Pulmonary artery endothelial cell (primary cell): ENCODE results near the gene CCDC185. TPM values are rescaled to one million over a fixed set of nuclear protein-coding genes. Genes with fewer than 3 reads are reported as not detected.
"Not testable (repeated sequence)": the region's sequence is repeated elsewhere in the genome, so short reads cannot be mapped to it uniquely, and the experiment has no call there.

Experiments used
- DNase-seq: peaks from one replicate; pipeline ENCODE4 v3.0.0-alpha.2; 2011; ENCODE audit warnings: low read depth, low spot score
- total RNA-seq: library from RNA; depleted of rRNA; stranded (reverse); fragments of >200 nt; gene quantifications from 2 replicates; pipeline ENCODE4 v1.2.3, GENCODE V29; 2014

The CCDC185 gene
- total RNA-seq, 1 donor from 2014 or later, result not detected

GRCh38 chr1:223394242-223394641 is 1.0 kb downstream of the CCDC185 start:
- no peak for DNase-seq

GRCh38 chr1:223394706-223395105 is 1.5 kb downstream of the CCDC185 start:
- no peak for DNase-seq

GRCh38 chr1:223399393-223399792 is 6.2 kb downstream of the CCDC185 start:
- not testable (repeated sequence) for DNase-seq

GRCh38 chr1:223401873-223402789 is 8.9 kb downstream of the CCDC185 start:
- DNase-seq, result no peak

GRCh38 chr1:223402790-223403142 is 9.6 kb downstream of the CCDC185 start:
- DNase-seq, result no peak

GRCh38 chr1:223403184-223403815 is 10.1 kb downstream of the CCDC185 start:
- DNase-seq, result no peak

GRCh38 chr1:223405507-223405906 is 12.3 kb downstream of the CCDC185 start:
- DNase-seq, result no peak

- no peak for DNase-seq
These were observed 16.8 kb downstream of the CCDC185 start for GRCh38 chr1:223410036-223410435.

GRCh38 chr1:223411309-223411708 is 18.1 kb downstream of the CCDC185 start:
- DNase-seq, result no peak

- no peak for DNase-seq
These were observed 18.5 kb downstream of the CCDC185 start for GRCh38 chr1:223411710-223412109.

GRCh38 chr1:223413216-223413615 is 20.0 kb downstream of the CCDC185 start:
- no peak for DNase-seq

- no peak for DNase-seq
These were observed 24.2 kb downstream of the CCDC185 start for GRCh38 chr1:223417444-223417843.

- no peak for DNase-seq
These were observed 24.9 kb downstream of the CCDC185 start for GRCh38 chr1:223417903-223418663.

- no peak for DNase-seq
These were observed 25.9 kb downstream of the CCDC185 start for GRCh38 chr1:223419115-223419514.

GRCh38 chr1:223419561-223419960 is 26.3 kb downstream of the CCDC185 start:
- DNase-seq, result no peak

- DNase-seq, result no peak
These were observed 27.8 kb downstream of the CCDC185 start for GRCh38 chr1:223421025-223421424.

GRCh38 chr1:223421676-223422075 is 28.5 kb downstream of the CCDC185 start:
- no peak for DNase-seq

- no peak for DNase-seq
These were observed 29.7 kb downstream of the CCDC185 start for GRCh38 chr1:223422911-223423310.

- DNase-seq, result no peak
These were observed 30.5 kb downstream of the CCDC185 start for GRCh38 chr1:223423641-223424233.

GRCh38 chr1:223425550-223425949 is 32.3 kb downstream of the CCDC185 start:
- no peak for DNase-seq

- no peak for DNase-seq
These were observed 33.7 kb downstream of the CCDC185 start for GRCh38 chr1:223426936-223427335.

GRCh38 chr1:223429313-223429731 is 36.1 kb downstream of the CCDC185 start:
- no peak for DNase-seq
